Panc1 (cell line): Measurements from ENCODE around the gene PHEX. TPM values are rescaled to one million over a fixed set of nuclear protein-coding genes. Genes with fewer than 3 reads are reported as not detected.

Experiments used
- ATAC-seq: fragments of 200-7000 bp; cut with Tn5 transposase; 2 replicates; pipeline ENCODE4 v1.9.1; 2020; ENCODE audit warnings: mild to moderate bottlenecking, moderate library complexity
- BruUV-seq: library from RNA; stranded (reverse); fragments of 400-500 nt; replicated peaks from 2 replicates; lab custom pipeline; 2021; lab: Mats Ljungman, UMichigan
- CTCF ChIA-PET: fragments of 300-600 bp; sonication (Branson Sonifier 250); formaldehyde crosslinking; loops from one replicate; lab custom pipeline; 2022; ENCODE audit warnings: antibody characterized with exemption; lab: Charles Lee
- POLR2A ChIA-PET: fragments of 300-600 bp; sonication (Branson Sonifier 250); formaldehyde crosslinking; loops from one replicate; lab custom pipeline; 2022; ENCODE audit warnings: antibody characterized with exemption; lab: Charles Lee
- DNase-seq: peaks from one replicate; pipeline ENCODE4 v3.0.0-alpha.2; 2010; ENCODE audit warnings: low read depth, low spot score
- H3K27ac ChIP-seq: 2 replicates; pipeline ENCODE4 v1.5.1; 2011; ENCODE audit warnings: mild to moderate bottlenecking, low read length, inconsistent platforms
- H3K27me3 ChIP-seq: fragments of 200-500 bp; sonication (Bioruptor generic); 2 replicates; pipeline ENCODE4 v1.6.0; 2014; ENCODE audit warnings: low read length, inconsistent platforms; ENCODE audit not compliant: control insufficient read depth, insufficient read depth
- H3K36me3 ChIP-seq: fragments of 200-500 bp; sonication (Bioruptor generic); 2 replicates; pipeline ENCODE4 v1.5.1; 2014; ENCODE audit warnings: inconsistent platforms, mild to moderate bottlenecking, low read length, moderate library complexity; ENCODE audit not compliant: control insufficient read depth, insufficient read depth
- H3K4me1 ChIP-seq: 2 replicates; pipeline ENCODE4 v1.5.1; 2011; ENCODE audit warnings: inconsistent platforms, mild to moderate bottlenecking, low read length, moderate library complexity; ENCODE audit not compliant: control insufficient read depth, insufficient read depth
- H3K4me3 ChIP-seq, 2 experiments: 2 replicates each; pipeline ENCODE4 v1.5.1; 2011 to 2012; ENCODE audit warnings: low read depth in 2 of 2, low read length in 2 of 2, mild to moderate bottlenecking in 2 of 2, inconsistent platforms in 1 of 2, moderate library complexity in 1 of 2
- H3K9me3 ChIP-seq: fragments of 200-500 bp; sonication (Bioruptor generic); 2 replicates; pipeline ENCODE4 v1.5.1; 2014; ENCODE audit warnings: low read depth, mild to moderate bottlenecking, inconsistent platforms, low read length, moderate library complexity; ENCODE audit not compliant: control insufficient read depth, insufficient read depth
- POLR2AphosphoS5 ChIP-seq: IDR thresholded peaks from 2 replicates; pipeline ENCODE4 v1.6.1; 2012; ENCODE audit warnings: mild to moderate bottlenecking, low read depth, low read length, moderate library complexity
- SIN3A ChIP-seq: IDR thresholded peaks from 2 replicates; pipeline ENCODE4 v1.6.1; 2012; ENCODE audit warnings: low read depth, mild to moderate bottlenecking, low read length, moderate library complexity, borderline replicate concordance; ENCODE audit not compliant: insufficient read depth
- TCF7L2 ChIP-seq: IDR thresholded peaks from 2 replicates; pipeline ENCODE4 v1.6.1; 2011; ENCODE audit warnings: mild to moderate bottlenecking, low read depth, low read length, inconsistent platforms
- in situ Hi-C: cut with HindIII; loops from 2 replicates; pipeline ENCODE4 v1.10.0; 2016; ENCODE audit warnings: low sequenced_read_pairs, low pct_unique_long_range_greater_than_20kb
- intact Hi-C: fragments of 100-400 bp; cut with micrococcal nuclease; formaldehyde crosslinking; loops from one replicate; pipeline ENCODE4 v1.10.0; 2022; ENCODE audit not compliant: unreplicated experiment
- total RNA-seq: library from RNA; stranded (reverse); gene quantifications from one replicate; pipeline ENCODE4 v1.2.1, GENCODE V29; 2021; ENCODE audit not compliant: unreplicated experiment
- TF ChIP-seq, protein P1 (sequence below), 2 experiments: IDR thresholded peaks; 2 replicates each; pipeline ENCODE4 v1.6.1; 2011 to 2012; ENCODE audit warnings: low read depth in 2 of 2, control low read depth in 1 of 2, low read length in 1 of 2, mild to moderate bottlenecking in 1 of 2, moderate library complexity in 1 of 2; ENCODE audit not compliant: insufficient read depth in 1 of 2
- TF ChIP-seq, protein P2 (sequence below): fragments of 450-650 bp; IDR thresholded peaks from 2 replicates; pipeline ENCODE4 v1.5.1; 2017; ENCODE audit warnings: mild to moderate bottlenecking

Gene PHEX
- total RNA-seq, 1 experiment from 2014 or later, result 0.23 TPM

DNA sequence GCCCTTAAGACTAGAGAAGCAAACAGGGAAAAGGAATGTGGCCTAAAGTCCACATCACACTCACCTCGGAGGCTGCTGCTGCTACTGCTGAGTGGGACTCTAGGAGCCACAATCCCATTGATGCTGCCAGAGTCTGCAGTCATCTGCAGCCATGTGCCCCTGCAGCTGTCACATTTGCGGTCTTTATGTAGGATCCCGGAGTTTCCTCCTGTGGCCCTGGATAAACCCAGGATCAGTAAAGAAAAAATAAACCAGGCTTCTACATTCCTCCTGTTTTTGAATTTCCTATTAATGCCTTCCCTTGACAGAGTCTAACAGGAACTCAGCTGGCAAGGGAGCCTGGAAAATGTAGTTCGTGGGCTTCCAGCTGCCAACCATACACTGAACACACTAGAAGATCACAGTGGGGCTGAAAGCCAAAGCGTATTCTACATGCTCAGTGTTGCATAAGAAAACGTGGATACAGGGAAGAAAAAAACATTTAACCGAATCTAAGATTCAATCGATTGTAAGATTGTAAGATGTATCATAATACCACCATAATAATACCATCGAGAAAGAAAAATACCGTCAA, 10.3 kb upstream of the PHEX start:
- no TSS peak for BruUV-seq
- CTCF ChIA-PET, result no interaction called here
- ATAC-seq, result no peak
- H3K36me3 ChIP-seq, result no peaks in the 10 kb centered on the region
- TF ChIP-seq SIN3A (no peak), POLR2AphosphoS5 (no peak), TCF7L2 (no peak)
- TF ChIP-seq, protein P1, sequence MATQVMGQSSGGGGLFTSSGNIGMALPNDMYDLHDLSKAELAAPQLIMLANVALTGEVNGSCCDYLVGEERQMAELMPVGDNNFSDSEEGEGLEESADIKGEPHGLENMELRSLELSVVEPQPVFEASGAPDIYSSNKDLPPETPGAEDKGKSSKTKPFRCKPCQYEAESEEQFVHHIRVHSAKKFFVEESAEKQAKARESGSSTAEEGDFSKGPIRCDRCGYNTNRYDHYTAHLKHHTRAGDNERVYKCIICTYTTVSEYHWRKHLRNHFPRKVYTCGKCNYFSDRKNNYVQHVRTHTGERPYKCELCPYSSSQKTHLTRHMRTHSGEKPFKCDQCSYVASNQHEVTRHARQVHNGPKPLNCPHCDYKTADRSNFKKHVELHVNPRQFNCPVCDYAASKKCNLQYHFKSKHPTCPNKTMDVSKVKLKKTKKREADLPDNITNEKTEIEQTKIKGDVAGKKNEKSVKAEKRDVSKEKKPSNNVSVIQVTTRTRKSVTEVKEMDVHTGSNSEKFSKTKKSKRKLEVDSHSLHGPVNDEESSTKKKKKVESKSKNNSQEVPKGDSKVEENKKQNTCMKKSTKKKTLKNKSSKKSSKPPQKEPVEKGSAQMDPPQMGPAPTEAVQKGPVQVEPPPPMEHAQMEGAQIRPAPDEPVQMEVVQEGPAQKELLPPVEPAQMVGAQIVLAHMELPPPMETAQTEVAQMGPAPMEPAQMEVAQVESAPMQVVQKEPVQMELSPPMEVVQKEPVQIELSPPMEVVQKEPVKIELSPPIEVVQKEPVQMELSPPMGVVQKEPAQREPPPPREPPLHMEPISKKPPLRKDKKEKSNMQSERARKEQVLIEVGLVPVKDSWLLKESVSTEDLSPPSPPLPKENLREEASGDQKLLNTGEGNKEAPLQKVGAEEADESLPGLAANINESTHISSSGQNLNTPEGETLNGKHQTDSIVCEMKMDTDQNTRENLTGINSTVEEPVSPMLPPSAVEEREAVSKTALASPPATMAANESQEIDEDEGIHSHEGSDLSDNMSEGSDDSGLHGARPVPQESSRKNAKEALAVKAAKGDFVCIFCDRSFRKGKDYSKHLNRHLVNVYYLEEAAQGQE (IDR thresholded peaks at IDR 0.05; ENCODE audit: insufficient read depth in 1 of 2, low read depth in 2 of 2, low read length in 1 of 2), result no peak
- TF ChIP-seq, protein P2, sequence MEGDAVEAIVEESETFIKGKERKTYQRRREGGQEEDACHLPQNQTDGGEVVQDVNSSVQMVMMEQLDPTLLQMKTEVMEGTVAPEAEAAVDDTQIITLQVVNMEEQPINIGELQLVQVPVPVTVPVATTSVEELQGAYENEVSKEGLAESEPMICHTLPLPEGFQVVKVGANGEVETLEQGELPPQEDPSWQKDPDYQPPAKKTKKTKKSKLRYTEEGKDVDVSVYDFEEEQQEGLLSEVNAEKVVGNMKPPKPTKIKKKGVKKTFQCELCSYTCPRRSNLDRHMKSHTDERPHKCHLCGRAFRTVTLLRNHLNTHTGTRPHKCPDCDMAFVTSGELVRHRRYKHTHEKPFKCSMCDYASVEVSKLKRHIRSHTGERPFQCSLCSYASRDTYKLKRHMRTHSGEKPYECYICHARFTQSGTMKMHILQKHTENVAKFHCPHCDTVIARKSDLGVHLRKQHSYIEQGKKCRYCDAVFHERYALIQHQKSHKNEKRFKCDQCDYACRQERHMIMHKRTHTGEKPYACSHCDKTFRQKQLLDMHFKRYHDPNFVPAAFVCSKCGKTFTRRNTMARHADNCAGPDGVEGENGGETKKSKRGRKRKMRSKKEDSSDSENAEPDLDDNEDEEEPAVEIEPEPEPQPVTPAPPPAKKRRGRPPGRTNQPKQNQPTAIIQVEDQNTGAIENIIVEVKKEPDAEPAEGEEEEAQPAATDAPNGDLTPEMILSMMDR, result no peak
- POLR2A ChIA-PET, result no interaction called here
- no peaks in the 10 kb centered on the region for H3K9me3 ChIP-seq
- no peak overlapping the region for H3K27ac ChIP-seq
- H3K4me3 ChIP-seq, result no peak overlapping the region
- in situ Hi-C loops (no loop called here), intact Hi-C loops (no loop called here)
- no peaks in the 10 kb centered on the region for H3K27me3 ChIP-seq
- DNase-seq, result no peak
- no peaks in the 10 kb centered on the region for H3K4me1 ChIP-seq

DNA sequence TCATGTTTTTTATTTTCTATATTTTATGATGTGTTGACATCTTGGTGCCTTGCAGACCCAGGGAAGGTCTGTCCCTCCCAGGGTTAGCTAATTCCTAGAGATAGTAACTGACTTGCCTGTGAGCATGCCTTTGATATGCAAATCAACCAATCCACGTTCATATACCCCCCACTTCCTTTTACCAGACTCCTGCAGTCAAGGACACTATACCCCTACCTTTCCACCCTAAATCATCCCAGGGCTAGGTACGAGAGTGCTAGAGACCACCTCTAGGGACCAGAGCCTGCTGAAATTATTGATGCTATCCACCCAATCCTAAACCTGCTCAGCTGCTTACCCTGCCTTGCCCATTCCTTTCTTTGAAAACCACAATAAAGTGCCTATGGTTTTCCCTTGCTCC, 7.5 kb upstream of the PHEX start:
- POLR2A ChIA-PET, result no interaction called here
- Histone ChIP-seq H3K27me3 (no peaks in the 10 kb centered on the region), H3K36me3 (no peaks in the 10 kb centered on the region), H3K9me3 (no peaks in the 10 kb centered on the region), H3K4me3 (no peak overlapping the region), H3K4me1 (no peaks in the 10 kb centered on the region), H3K27ac (no peak overlapping the region)
- DNase-seq, result no peak
- BruUV-seq, result no TSS peak
- CTCF ChIA-PET, result no interaction called here
- no peak for ATAC-seq
- in situ Hi-C loops, result no loop called here
- TF ChIP-seq TCF7L2 (no peak), SIN3A (no peak), POLR2AphosphoS5 (no peak)
- TF ChIP-seq, protein P1 (IDR thresholded peaks at IDR 0.05; ENCODE audit: insufficient read depth in 1 of 2, low read depth in 2 of 2, low read length in 1 of 2), result no peak
- TF ChIP-seq, protein P2, result no peak
- intact Hi-C loops, result no loop called here
